HepG2 (cell line): Measurements from ENCODE around the gene PRIMA1. TPM values are rescaled to one million over a fixed set of nuclear protein-coding genes. Genes with fewer than 3 reads are reported as not detected.

Source experiments
- ATAC-seq: fragments of 200-7000 bp; cut with Tn5 transposase; 3 replicates; pipeline ENCODE4 v1.9.1; 2020; ENCODE audit warnings: mild to moderate bottlenecking, moderate library complexity
- BruUV-seq: library from RNA; stranded (reverse); fragments of 400-500 nt; replicated peaks from 2 replicates; lab custom pipeline; 2021; lab: Mats Ljungman, UMichigan
- CTCF ChIA-PET: fragments of 300-600 bp; formaldehyde crosslinking; extraction: SDS; loops from one replicate; lab custom pipeline; 2021; ENCODE audit warnings: low total read pairs, inconsistent platforms, low intra/inter-chr PET ratio; lab: Yijun Ruan, JAX
- POLR2A ChIA-PET: fragments of 350-600 bp; sonication (Branson Sonifier 250); formaldehyde crosslinking; loops from one replicate; lab custom pipeline; 2020; ENCODE audit warnings: antibody characterized with exemption, inconsistent platforms; lab: Yijun Ruan, JAX
- DNase-seq: peaks from one replicate; pipeline ENCODE4 v3.0.0-alpha.2; 2015; ENCODE audit warnings: low spot score
- FAIRE-seq: peaks from 3 replicates; lab custom pipeline; 2011; peaks lifted over from hg19 to GRCh38; lab: Jason Lieb, UNC
- H2AFZ ChIP-seq: one replicate; pipeline ENCODE4 v1.6.1; 2011; ENCODE audit warnings: low read length, inconsistent platforms
- H3K27ac ChIP-seq: fragments of 300-600 bp; 3 replicates; pipeline ENCODE4 v1.8.0; 2011; ENCODE audit warnings: mixed run types, mild to moderate bottlenecking, mixed read lengths, low read length, inconsistent platforms; ENCODE audit not compliant: insufficient read depth; ENCODE audit errors: extremely low read length
- H3K27me3 ChIP-seq, 2 experiments: fragments of 200-600 bp in 1 of 2; 2 replicates in 1 of 2; 3 replicates in 1 of 2; pipeline versions ENCODE4 v1.6.0 to v1.8.0; 2011; ENCODE audit warnings: low read length in 2 of 2, mild to moderate bottlenecking in 2 of 2, moderate library complexity in 2 of 2, inconsistent platforms in 1 of 2; ENCODE audit not compliant: insufficient read depth in 2 of 2, control insufficient read depth in 1 of 2
- H3K36me3 ChIP-seq, 2 experiments: fragments of 200-600 bp in 1 of 2; replicated peaks in 1 of 2; 2 replicates in 1 of 2; 3 replicates in 1 of 2; pipeline versions ENCODE4 v1.5.1 to v1.8.0; 2011; ENCODE audit warnings: low read length in 2 of 2, inconsistent platforms in 1 of 2; ENCODE audit not compliant: insufficient read depth in 2 of 2, control insufficient read depth in 1 of 2
- H3K4me1 ChIP-seq: 2 replicates; pipeline ENCODE4 v1.5.1; 2012; ENCODE audit warnings: low read length, inconsistent platforms; ENCODE audit not compliant: insufficient read depth
- H3K4me2 ChIP-seq: 2 replicates; pipeline ENCODE4 v1.6.0; 2011; ENCODE audit warnings: low read depth, low read length, inconsistent platforms
- H3K4me3 ChIP-seq, 3 experiments: fragments of 200-600 bp in 1 of 3; sonication (generic), shearing (Covaris generic) in 1 of 3; replicated peaks in 1 of 3; 2 replicates each; pipeline ENCODE4 v1.5.1; 2011 to 2016; ENCODE audit warnings: low read length in 3 of 3, inconsistent platforms in 2 of 3, low read depth in 2 of 3, mild to moderate bottlenecking in 2 of 3, control low read depth in 1 of 3, mixed read lengths in 1 of 3; ENCODE audit not compliant: insufficient read depth in 1 of 3
- H3K79me2 ChIP-seq: one replicate; pipeline ENCODE4 v1.6.1; 2011; ENCODE audit warnings: low read length, inconsistent platforms; ENCODE audit not compliant: insufficient read depth
- H3K9ac ChIP-seq: 2 replicates; pipeline ENCODE4 v1.6.0; 2011; ENCODE audit warnings: mild to moderate bottlenecking, low read depth, low read length, inconsistent platforms; ENCODE audit not compliant: insufficient read depth
- H3K9me3 ChIP-seq: 2 replicates; pipeline ENCODE4 v1.5.1; 2012; ENCODE audit warnings: mild to moderate bottlenecking, low read length
- H4K20me1 ChIP-seq: 2 replicates; pipeline ENCODE4 v1.6.0; 2011; ENCODE audit warnings: inconsistent platforms, mild to moderate bottlenecking, low read length, moderate library complexity; ENCODE audit not compliant: insufficient read depth
- NR3C1 ChIP-seq: sonication (generic); formaldehyde crosslinking; IDR thresholded peaks from 2 replicates; pipeline ENCODE4 v1.4.0; 2020; ENCODE audit warnings: missing genetic modification reagents
- PHB2 ChIP-seq: fragments of 450-650 bp; IDR thresholded peaks from 2 replicates; pipeline ENCODE4 v1.6.1; 2018; ENCODE audit not compliant: partially characterized antibody
- PTBP1 ChIP-seq: fragments of 200-400 bp; formaldehyde crosslinking; IDR thresholded peaks from 2 replicates; pipeline ENCODE4 v1.6.1; 2018; ENCODE audit warnings: low read length, low read depth; ENCODE audit not compliant: poor library complexity, severe bottlenecking
- SMAD1 ChIP-seq: sonication (generic); formaldehyde crosslinking; IDR thresholded peaks from 2 replicates; pipeline ENCODE4 v1.4.0; 2020; ENCODE audit warnings: missing genetic modification reagents, low read depth, mild to moderate bottlenecking, borderline replicate concordance
- ZMAT3 ChIP-seq: sonication (generic); formaldehyde crosslinking; conservative IDR thresholded peaks from 2 replicates; pipeline ENCODE4 v1.7.0; 2021; ENCODE audit warnings: missing genetic modification reagents
- ZNF232 ChIP-seq: sonication (generic); formaldehyde crosslinking; IDR thresholded peaks from 2 replicates; pipeline ENCODE4 v1.4.0; 2020; ENCODE audit warnings: missing genetic modification reagents, borderline replicate concordance
- WGBS: methylation state at CpG from one replicate; pipeline ENCODE4 v1.1.6; 2017; ENCODE audit warnings: low lambda C conversion rate; 5-methylcytosine and 5-hydroxymethylcytosine counted together
- in situ Hi-C: cut with HindIII; loops from 2 replicates; pipeline ENCODE4 v1.10.0; 2017; ENCODE audit warnings: low pct_unique_long_range_greater_than_20kb; ENCODE audit not compliant: extremely low pct_ligation_motif_present
- intact Hi-C: fragments of 100-400 bp; cut with micrococcal nuclease; formaldehyde crosslinking; loops from one replicate; pipeline ENCODE4 v1.10.0; 2022; ENCODE audit not compliant: unreplicated experiment
- polyA plus RNA-seq, 8 experiments: library from polyadenylated mRNA; depleted of rRNA in 3 of 8; stranded (reverse) in 7 of 8; unstranded in 1 of 8; fragments of >200 nt; fragmentation: Illumina TruSeq in 4 of 8; extraction: Trizol in 4 of 8; gene quantifications; 2 replicates each; pipeline versions ENCODE4 v1.2.1 to v1.2.3, GENCODE V29; 2011 to 2016; ENCODE audit warnings: low read depth in 4 of 8, missing spikeins in 1 of 8, mixed read lengths in 1 of 8; ENCODE audit not compliant: insufficient read depth in 1 of 8
- total RNA-seq, 5 experiments: library from RNA; depleted of rRNA; stranded (reverse); fragments of >200 nt; fragmentation: Illumina TruSeq; extraction: Trizol; gene quantifications; 2 replicates each; pipeline ENCODE4 v1.2.3, GENCODE V29; 2016; ENCODE audit warnings: low read depth in 1 of 5
- TF ChIP-seq, protein P1 (sequence below): sonication (generic); formaldehyde crosslinking; IDR thresholded peaks from 2 replicates; pipeline ENCODE4; 2020; ENCODE audit warnings: missing genetic modification reagents, mild to moderate bottlenecking, borderline replicate concordance

The PRIMA1 gene
- total and polyA plus RNA-seq, 2 of the 13 experiments (the other 11 are each of a cell fraction or from before 2014, with no cell fraction given): 2.4 to 3.2 TPM

DNA sequence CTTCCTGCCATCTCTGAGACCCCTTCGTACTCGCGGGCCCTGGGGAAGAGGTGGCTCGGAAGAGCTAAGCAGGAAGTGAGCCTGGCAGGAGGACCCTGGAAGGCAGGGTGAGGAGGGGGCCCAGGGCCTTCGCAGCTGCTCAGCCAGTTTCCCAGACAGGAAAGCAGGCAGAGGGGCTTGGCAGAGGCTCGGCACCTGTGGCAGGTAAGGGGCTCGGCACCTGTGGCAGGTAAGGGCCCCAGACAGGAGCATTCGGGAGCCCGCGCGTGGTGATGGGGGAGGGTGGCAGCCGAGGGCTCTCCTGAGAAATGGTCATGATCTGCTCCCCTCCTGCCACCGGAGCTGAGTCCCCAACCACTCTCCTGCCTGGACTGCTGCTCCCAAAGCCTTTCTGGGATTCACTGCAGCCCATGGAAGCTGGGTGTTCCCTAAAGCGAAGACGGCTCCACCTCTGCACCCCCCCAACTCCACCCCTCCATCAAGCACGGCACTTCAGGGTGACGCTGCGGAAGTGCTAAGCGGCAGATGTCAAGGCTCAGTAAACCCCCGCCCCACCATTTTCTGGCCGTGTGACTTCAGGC is 63.2 kb downstream of the PRIMA1 start (continued):
- TF ChIP-seq, protein P1, sequence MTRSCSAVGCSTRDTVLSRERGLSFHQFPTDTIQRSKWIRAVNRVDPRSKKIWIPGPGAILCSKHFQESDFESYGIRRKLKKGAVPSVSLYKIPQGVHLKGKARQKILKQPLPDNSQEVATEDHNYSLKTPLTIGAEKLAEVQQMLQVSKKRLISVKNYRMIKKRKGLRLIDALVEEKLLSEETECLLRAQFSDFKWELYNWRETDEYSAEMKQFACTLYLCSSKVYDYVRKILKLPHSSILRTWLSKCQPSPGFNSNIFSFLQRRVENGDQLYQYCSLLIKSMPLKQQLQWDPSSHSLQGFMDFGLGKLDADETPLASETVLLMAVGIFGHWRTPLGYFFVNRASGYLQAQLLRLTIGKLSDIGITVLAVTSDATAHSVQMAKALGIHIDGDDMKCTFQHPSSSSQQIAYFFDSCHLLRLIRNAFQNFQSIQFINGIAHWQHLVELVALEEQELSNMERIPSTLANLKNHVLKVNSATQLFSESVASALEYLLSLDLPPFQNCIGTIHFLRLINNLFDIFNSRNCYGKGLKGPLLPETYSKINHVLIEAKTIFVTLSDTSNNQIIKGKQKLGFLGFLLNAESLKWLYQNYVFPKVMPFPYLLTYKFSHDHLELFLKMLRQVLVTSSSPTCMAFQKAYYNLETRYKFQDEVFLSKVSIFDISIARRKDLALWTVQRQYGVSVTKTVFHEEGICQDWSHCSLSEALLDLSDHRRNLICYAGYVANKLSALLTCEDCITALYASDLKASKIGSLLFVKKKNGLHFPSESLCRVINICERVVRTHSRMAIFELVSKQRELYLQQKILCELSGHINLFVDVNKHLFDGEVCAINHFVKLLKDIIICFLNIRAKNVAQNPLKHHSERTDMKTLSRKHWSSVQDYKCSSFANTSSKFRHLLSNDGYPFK: no peak
- TF ChIP-seq, all 625 proteins: peak for 0

DNA sequence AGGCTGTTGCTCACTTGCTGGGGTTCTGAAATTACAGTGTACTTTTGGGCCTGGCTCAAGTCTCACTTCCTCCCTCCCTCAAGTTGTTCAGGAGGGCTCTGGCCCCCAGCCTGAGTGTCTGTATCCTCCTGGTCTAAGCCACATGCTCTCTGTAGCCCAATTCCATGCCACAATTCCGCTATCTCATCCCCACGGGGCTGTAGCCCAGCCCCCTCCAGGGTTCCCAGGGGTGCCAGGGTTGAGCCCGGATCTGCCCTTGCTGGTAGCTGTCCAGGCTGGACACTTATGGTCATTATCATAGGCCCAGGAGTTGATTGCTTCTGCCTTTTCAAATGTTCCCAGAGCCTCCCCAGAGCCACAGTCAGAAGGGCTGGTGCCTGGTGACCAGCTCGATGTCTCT is 65.3 kb downstream of the PRIMA1 start:
- intact Hi-C loops: no loop called here
- Histone ChIP-seq H3K36me3 (no peaks in the 10 kb centered on the region), H3K4me2 (no peak overlapping the region), H3K27me3 (no peaks in the 10 kb centered on the region), H3K27ac (no peak overlapping the region), H4K20me1 (no peaks in the 10 kb centered on the region), H3K4me1 (no peaks in the 10 kb centered on the region), H3K4me3 (no peak overlapping the region), H2AFZ (no peak overlapping the region), H3K9me3 (no peaks in the 10 kb centered on the region), H3K9ac (no peak overlapping the region), H3K79me2 (no peaks in the 10 kb centered on the region)
- ATAC-seq (no peak), FAIRE-seq (no peak), DNase-seq (no peak)
- no TSS peak for BruUV-seq
- 70% methylated on average over 2 of the region's 4 CpGs for WGBS
- in situ Hi-C loops: no loop called here
- TF ChIP-seq SMAD1 (no peak), NR3C1 (no peak), ZMAT3 (no peak), ZNF232 (CRISPR knock-in tag) (no peak), PTBP1 (no peak), PHB2 (no peak)
- CTCF ChIA-PET: no interaction called here
- POLR2A ChIA-PET: no interaction called here
